ENCODE results near the gene DHRS7C. TPM values are rescaled to one million over a fixed set of nuclear protein-coding genes. Genes with fewer than 3 reads are reported as not detected.

The DHRS7C gene
- total and polyA plus RNA-seq, 2 of the 13 experiments (the other 11 are each of a cell fraction or from before 2014, with no cell fraction given), result not detected

- no peak for TF ChIP-seq BCL3 (CRISPR knock-in tag; IDR thresholded peaks at IDR 0.05)
These were observed 62.2 kb downstream of the DHRS7C start (continued) for GRCh38 chr17:9729034-9729650.

GRCh38 chr17:9728564-9728963, 62.8 kb downstream of the DHRS7C start:
- H3K9ac ChIP-seq (ENCODE audit: insufficient read depth, low read depth, low read length), result no peak overlapping the region
- H4K20me1 ChIP-seq (ENCODE audit: insufficient read depth, low read length), result no peaks in the 10 kb centered on the region
- no peaks in the 10 kb centered on the region for H3K27me3 ChIP-seq (ENCODE audit: control insufficient read depth in 1 of 2, insufficient read depth in 2 of 2, low read length in 2 of 2)
- no peak for ATAC-seq
- no TSS peak for BruUV-seq (replicated peaks)
- H3K9me3 ChIP-seq (ENCODE audit: low read length), result no peaks in the 10 kb centered on the region
- no peak overlapping the region for H3K27ac ChIP-seq (ENCODE audit: extremely low read length, insufficient read depth, low read length)
- no peak for DNase-seq (ENCODE audit: low spot score)
- H3K36me3 ChIP-seq (replicated peaks in 1 of 2; ENCODE audit: control insufficient read depth in 1 of 2, insufficient read depth in 2 of 2, low read length in 2 of 2), result no peaks in the 10 kb centered on the region
- TF ChIP-seq SNAPC5 (CRISPR knock-in tag; IDR thresholded peaks at IDR 0.05; ENCODE audit: borderline replicate concordance) (no peak), ZNF687 (CRISPR knock-in tag; IDR thresholded peaks at IDR 0.05) (no peak), CSRNP2 (CRISPR knock-in tag; conservative IDR thresholded peaks at IDR 0.05; ENCODE audit: low read depth) (no peak), ZNF543 (CRISPR knock-in tag; IDR thresholded peaks at IDR 0.05) (no peak), FOXA1 (IDR thresholded peaks at IDR 0.05) (no peak), FOXA1 (CRISPR knock-in tag; IDR thresholded peaks at IDR 0.05) (no peak), ZFP41 (CRISPR knock-in tag; IDR thresholded peaks at IDR 0.05; ENCODE audit: borderline replicate concordance) (no peak), HOMEZ (CRISPR knock-in tag; IDR thresholded peaks at IDR 0.05; ENCODE audit: low read depth) (no peak)
- H3K4me1 ChIP-seq (ENCODE audit: insufficient read depth, low read length), result no peaks in the 10 kb centered on the region
- H3K4me2 ChIP-seq (ENCODE audit: low read depth, low read length), result no peak overlapping the region
- no peaks in the 10 kb centered on the region for H3K79me2 ChIP-seq (ENCODE audit: insufficient read depth, low read length)
- WGBS (ENCODE audit: low lambda C conversion rate), result 66% methylated on average over 6 of the region's 12 CpGs
- CTCF ChIA-PET (ENCODE audit: low intra/inter-chr PET ratio, low total read pairs), result interaction anchor here (1.8 to 2.1 kb wide), 2 partner anchors 16 to 40 kb away, joined by 12 to 17 read pairs; no protein-coding TSS in a partner anchor
- POLR2A ChIA-PET, result no interaction called here
- no peak overlapping the region for H2AFZ ChIP-seq (ENCODE audit: low read length)
- intact Hi-C loops (cut with micrococcal nuclease; ENCODE audit: unreplicated experiment) (loop anchor here (2.0 to 5.0 kb wide), 3 partner anchors 16 to 81 kb away; partner anchors contain the start of gene USP43), in situ Hi-C loops (cut with HindIII; ENCODE audit: extremely low pct_ligation_motif_present, low pct_unique_long_range_greater_than_20kb) (no loop called here)
- H3K4me3 ChIP-seq (replicated peaks in 1 of 3; ENCODE audit: insufficient read depth in 1 of 3, low read depth in 2 of 3, low read length in 3 of 3), result no peak overlapping the region
- no peak for FAIRE-seq
